ENCODE data around the gene STX17.
"Not testable (repeated sequence)": the region's sequence is repeated elsewhere in the genome, so short reads cannot be mapped to it uniquely, and the experiment has no call there.

Gene STX17

GRCh38 chr9:99977033-99977792 is 70.8 kb downstream of the STX17 start:
- TF ChIP-seq, protein P1, sequence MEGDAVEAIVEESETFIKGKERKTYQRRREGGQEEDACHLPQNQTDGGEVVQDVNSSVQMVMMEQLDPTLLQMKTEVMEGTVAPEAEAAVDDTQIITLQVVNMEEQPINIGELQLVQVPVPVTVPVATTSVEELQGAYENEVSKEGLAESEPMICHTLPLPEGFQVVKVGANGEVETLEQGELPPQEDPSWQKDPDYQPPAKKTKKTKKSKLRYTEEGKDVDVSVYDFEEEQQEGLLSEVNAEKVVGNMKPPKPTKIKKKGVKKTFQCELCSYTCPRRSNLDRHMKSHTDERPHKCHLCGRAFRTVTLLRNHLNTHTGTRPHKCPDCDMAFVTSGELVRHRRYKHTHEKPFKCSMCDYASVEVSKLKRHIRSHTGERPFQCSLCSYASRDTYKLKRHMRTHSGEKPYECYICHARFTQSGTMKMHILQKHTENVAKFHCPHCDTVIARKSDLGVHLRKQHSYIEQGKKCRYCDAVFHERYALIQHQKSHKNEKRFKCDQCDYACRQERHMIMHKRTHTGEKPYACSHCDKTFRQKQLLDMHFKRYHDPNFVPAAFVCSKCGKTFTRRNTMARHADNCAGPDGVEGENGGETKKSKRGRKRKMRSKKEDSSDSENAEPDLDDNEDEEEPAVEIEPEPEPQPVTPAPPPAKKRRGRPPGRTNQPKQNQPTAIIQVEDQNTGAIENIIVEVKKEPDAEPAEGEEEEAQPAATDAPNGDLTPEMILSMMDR (IDR thresholded peaks at IDR 0.05; ENCODE audit: low read length, missing control alignments), result no peak
- H3K4me3 ChIP-seq (replicated peaks; ENCODE audit: low read depth, low read length), result no peak overlapping the region
- DNase-seq (ENCODE audit: low read depth), result no peak

DNA sequence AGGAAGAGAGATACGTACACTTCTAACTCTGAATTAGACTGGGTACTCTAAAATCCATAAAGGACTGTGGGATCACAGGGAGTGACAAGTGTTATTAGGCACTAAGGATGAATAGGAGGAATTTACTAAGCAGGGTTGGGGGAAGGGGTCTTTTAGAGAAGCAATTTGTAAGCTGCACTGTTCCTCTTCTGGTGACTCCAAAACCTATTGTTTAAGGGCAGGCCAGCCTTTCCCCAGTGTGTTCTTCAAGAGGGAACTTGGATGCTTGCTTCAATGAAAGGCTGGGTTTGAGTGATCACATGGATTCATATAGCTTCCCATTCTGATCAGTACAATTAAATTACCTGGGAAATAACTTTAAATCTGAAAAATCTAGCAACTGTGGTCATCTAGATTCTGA is 71.8 kb downstream of the STX17 start:
- H3K4me3 ChIP-seq (replicated peaks; ENCODE audit: low read depth, low read length), result no peak overlapping the region
- TF ChIP-seq, protein P1 (IDR thresholded peaks at IDR 0.05; ENCODE audit: low read length, missing control alignments), result no peak
- no peak for DNase-seq (ENCODE audit: low read depth)

GRCh38 chr9:99980598-99980997 is 74.1 kb downstream of the STX17 start:
- H3K4me3 ChIP-seq (replicated peaks; ENCODE audit: low read depth, low read length), result no peak overlapping the region
- TF ChIP-seq, protein P1 (IDR thresholded peaks at IDR 0.05; ENCODE audit: low read length, missing control alignments), result no peak
- no peak for DNase-seq (ENCODE audit: low read depth)

DNA sequence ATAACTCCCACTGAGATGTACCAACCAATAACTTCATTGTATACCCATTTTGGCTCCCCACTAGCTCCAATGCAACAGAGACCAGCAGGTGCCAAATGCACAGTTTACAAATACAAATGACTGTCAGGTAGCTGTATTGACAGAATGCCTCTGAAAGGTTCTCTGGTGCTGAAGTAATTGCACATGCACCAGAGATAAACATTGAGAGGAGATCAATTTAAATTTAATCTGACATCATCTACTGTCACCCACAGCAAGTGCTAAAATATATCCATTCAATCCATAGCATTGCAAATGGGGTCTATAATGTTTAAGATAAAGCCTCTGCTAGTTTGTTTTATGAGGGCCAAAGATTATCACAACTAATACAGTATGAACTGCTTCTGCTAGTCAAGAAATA is 80.2 kb downstream of the STX17 start:
- no peak overlapping the region for H3K4me3 ChIP-seq (replicated peaks; ENCODE audit: low read depth, low read length)
- TF ChIP-seq, protein P1 (IDR thresholded peaks at IDR 0.05; ENCODE audit: low read length, missing control alignments), result no peak
- DNase-seq (ENCODE audit: low read depth), result no peak

DNA sequence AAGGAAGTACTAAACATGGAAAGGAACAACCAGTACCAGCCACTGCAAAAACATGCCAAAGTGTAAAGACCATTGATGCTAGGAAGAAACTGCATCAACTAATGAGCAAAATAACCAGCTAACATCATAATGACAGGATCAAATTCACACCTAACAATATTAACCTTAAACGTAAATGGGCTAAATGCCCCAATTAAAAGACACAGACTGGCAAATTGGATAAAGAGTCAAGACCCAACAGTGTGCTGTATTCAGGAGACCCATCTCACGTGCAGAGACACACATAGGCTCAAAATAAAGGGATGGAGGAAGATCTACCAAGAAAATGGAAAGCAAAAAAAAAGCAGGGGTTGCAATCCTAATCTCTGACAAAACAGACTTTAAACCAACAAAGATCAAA is 84.1 kb downstream of the STX17 start:
- DNase-seq (ENCODE audit: low read depth); H3K4me3 ChIP-seq (replicated peaks; ENCODE audit: low read depth, low read length): not testable (repeated sequence)

DNA sequence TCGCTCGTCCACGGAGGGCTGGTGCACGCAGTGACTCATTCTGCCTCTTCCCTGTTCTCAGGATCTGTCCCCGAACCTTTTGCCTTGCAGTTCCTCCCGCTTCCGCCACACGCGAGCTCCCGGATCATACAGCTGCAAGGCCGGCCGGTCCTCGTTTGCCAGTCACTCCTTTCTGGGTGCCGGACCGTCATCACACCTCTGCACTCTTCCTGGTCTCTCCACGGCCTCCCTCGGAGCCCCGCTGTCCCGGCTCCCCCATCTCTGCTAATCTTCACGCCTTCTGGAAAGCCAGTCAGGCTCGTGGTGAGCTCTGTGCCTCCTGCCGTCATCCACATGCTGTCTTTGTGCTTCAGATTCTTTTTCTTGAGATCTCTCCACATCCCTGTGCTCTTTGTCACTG is 91.8 kb downstream of the STX17 start:
- TF ChIP-seq, protein P1 (IDR thresholded peaks at IDR 0.05; ENCODE audit: low read length, missing control alignments), result no peak
- DNase-seq (ENCODE audit: low read depth), result no peak
- H3K4me3 ChIP-seq (replicated peaks; ENCODE audit: low read depth, low read length), result no peak overlapping the region

DNA sequence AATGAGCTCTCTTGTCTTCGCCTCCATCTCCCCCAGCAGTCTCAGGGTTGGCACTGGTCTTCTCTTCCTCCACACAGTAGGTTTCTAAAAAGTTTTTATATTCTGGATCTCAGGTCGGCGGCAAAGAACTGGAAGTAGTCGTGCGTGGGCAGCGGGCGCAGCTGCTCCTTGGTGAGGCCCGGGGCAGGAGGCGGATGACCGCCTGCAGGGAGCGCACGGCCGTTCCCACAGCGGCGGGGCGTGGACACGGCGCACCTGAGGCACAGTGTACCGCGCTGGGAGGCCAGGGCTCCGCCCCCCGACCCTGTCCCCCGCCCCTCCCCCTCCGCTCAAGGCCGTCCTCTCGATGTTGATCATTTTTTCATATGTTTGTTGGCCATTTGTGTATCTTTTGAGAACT is 92.4 kb downstream of the STX17 start:
- H3K4me3 ChIP-seq (replicated peaks; ENCODE audit: low read depth, low read length), result no peak overlapping the region
- no peak for DNase-seq (ENCODE audit: low read depth)
- TF ChIP-seq, protein P1 (IDR thresholded peaks at IDR 0.05; ENCODE audit: low read length, missing control alignments), result no peak
